HEK293 (cell line): ENCODE data around the gene SLC12A8.

Experiments used
- CTCF ChIA-PET: fragments of 350-600 bp; formaldehyde crosslinking; extraction: SDS; loops from one replicate; lab custom pipeline; 2021; ENCODE audit warnings: antibody characterized with exemption; lab: Yijun Ruan, JAX
- POLR2A ChIA-PET: fragments of 300-600 bp; formaldehyde crosslinking; extraction: SDS; loops from one replicate; lab custom pipeline; 2020; ENCODE audit warnings: antibody characterized with exemption, inconsistent platforms; lab: Yijun Ruan, JAX
- H3K27ac ChIP-seq: fragments of 200-500 bp; sonication (Bioruptor generic); 2 replicates; pipeline ENCODE4 v1.5.1; 2014; ENCODE audit warnings: low read depth, low read length, control low read depth, inconsistent platforms; ENCODE audit errors: extremely low read depth
- H3K36me3 ChIP-seq, 2 experiments: fragments of 200-500 bp in 1 of 2; sonication (Bioruptor generic) in 1 of 2; 1 replicate in 1 of 2; 2 replicates in 1 of 2; pipeline ENCODE4 v1.5.1; 2014 to 2017; ENCODE audit warnings: inconsistent platforms in 2 of 2, low read length in 2 of 2; ENCODE audit not compliant: control insufficient read depth in 2 of 2, insufficient read depth in 1 of 2
- H3K4me1 ChIP-seq: fragments of 200-500 bp; sonication (Bioruptor generic); 2 replicates; pipeline ENCODE4 v1.5.1; 2014; ENCODE audit warnings: mild to moderate bottlenecking, low read length, inconsistent platforms; ENCODE audit not compliant: control insufficient read depth, insufficient read depth
- H3K4me3 ChIP-seq: 2 replicates; pipeline ENCODE4 v1.5.1; 2011; ENCODE audit warnings: low read depth, mild to moderate bottlenecking, control low read depth, low read length, moderate library complexity
- H3K9me3 ChIP-seq: fragments of 200-500 bp; sonication (Bioruptor generic); 2 replicates; pipeline ENCODE4 v1.5.1; 2014; ENCODE audit warnings: low read depth, low read length, inconsistent platforms; ENCODE audit not compliant: control insufficient read depth, insufficient read depth
- BCL11B ChIP-seq: fragments of 450-650 bp; formaldehyde crosslinking; IDR thresholded peaks from 2 replicates; pipeline ENCODE4 v1.5.1; 2016; ENCODE audit warnings: low read depth, missing biosample characterization, missing genetic modification characterization
- EGR2 ChIP-seq: fragments of 450-650 bp; formaldehyde crosslinking; IDR thresholded peaks from 2 replicates; pipeline ENCODE4 v1.5.1; 2016; ENCODE audit warnings: low read depth, missing biosample characterization, missing genetic modification characterization
- GLI4 ChIP-seq: fragments of 450-650 bp; formaldehyde crosslinking; IDR thresholded peaks from 2 replicates; pipeline ENCODE4 v1.5.1; 2016; ENCODE audit warnings: missing biosample characterization, missing genetic modification characterization
- GLIS1 ChIP-seq: fragments of 450-650 bp; formaldehyde crosslinking; IDR thresholded peaks from 2 replicates; pipeline ENCODE4 v1.5.1; 2016; ENCODE audit warnings: missing biosample characterization, missing genetic modification characterization
- MYNN ChIP-seq: fragments of 450-650 bp; formaldehyde crosslinking; IDR thresholded peaks from 2 replicates; pipeline ENCODE4 v1.5.1; 2016; ENCODE audit warnings: missing biosample characterization, missing genetic modification characterization, borderline replicate concordance
- SALL2 ChIP-seq: fragments of 450-650 bp; formaldehyde crosslinking; IDR thresholded peaks from 2 replicates; pipeline ENCODE4 v1.5.0; 2017; ENCODE audit warnings: missing biosample characterization, mild to moderate bottlenecking, missing genetic modification characterization, borderline replicate concordance
- SCRT2 ChIP-seq: fragments of 450-650 bp; formaldehyde crosslinking; IDR thresholded peaks from 2 replicates; pipeline ENCODE4 v1.5.1; 2016; ENCODE audit warnings: missing biosample characterization, missing genetic modification characterization
- ZEB2 ChIP-seq: fragments of 450-650 bp; formaldehyde crosslinking; IDR thresholded peaks from 2 replicates; pipeline ENCODE4 v1.5.1; 2016; ENCODE audit warnings: missing biosample characterization, missing genetic modification characterization
- ZFHX2 ChIP-seq: fragments of 450-650 bp; formaldehyde crosslinking; conservative IDR thresholded peaks from 2 replicates; pipeline ENCODE4 v1.5.1; 2016; ENCODE audit warnings: missing biosample characterization, missing genetic modification characterization
- ZIC2 ChIP-seq: fragments of 450-650 bp; formaldehyde crosslinking; IDR thresholded peaks from 2 replicates; pipeline ENCODE4 v1.5.1; 2016; ENCODE audit warnings: missing biosample characterization, missing genetic modification characterization
- ZNF391 ChIP-seq: fragments of 450-650 bp; formaldehyde crosslinking; IDR thresholded peaks from 2 replicates; pipeline ENCODE4 v1.5.1; 2016; ENCODE audit warnings: low read depth, missing biosample characterization, missing genetic modification characterization, borderline replicate concordance
- ZNF514 ChIP-seq: fragments of 450-650 bp; formaldehyde crosslinking; IDR thresholded peaks from 2 replicates; pipeline ENCODE4 v1.5.1; 2016; ENCODE audit warnings: missing biosample characterization, missing genetic modification characterization
- ZNF544 ChIP-seq: fragments of 450-650 bp; formaldehyde crosslinking; IDR thresholded peaks from 2 replicates; pipeline ENCODE4 v1.5.0; 2017; ENCODE audit warnings: missing biosample characterization, missing genetic modification characterization
- ZNF548 ChIP-seq: fragments of 450-650 bp; formaldehyde crosslinking; IDR thresholded peaks from 2 replicates; pipeline ENCODE4 v1.5.1; 2016; ENCODE audit warnings: missing biosample characterization, missing genetic modification characterization
- ZNF837 ChIP-seq: fragments of 450-650 bp; formaldehyde crosslinking; IDR thresholded peaks from 2 replicates; pipeline ENCODE4 v1.5.1; 2016; ENCODE audit warnings: missing biosample characterization, missing genetic modification characterization
- ZSCAN30 ChIP-seq: fragments of 450-650 bp; IDR thresholded peaks from 2 replicates; pipeline ENCODE4 v1.5.1; 2018; ENCODE audit warnings: missing biosample characterization, mild to moderate bottlenecking, missing genetic modification characterization, moderate library complexity
- TF ChIP-seq, protein P1 (sequence below): fragments of 450-650 bp; formaldehyde crosslinking; IDR thresholded peaks from 2 replicates; pipeline ENCODE4 v1.5.1; 2017; ENCODE audit warnings: missing biosample characterization, missing genetic modification characterization
- TF ChIP-seq, protein P2 (sequence below): sonication (generic); formaldehyde crosslinking; IDR thresholded peaks from 2 replicates; pipeline ENCODE4 v1.8.1; 2022; ENCODE audit warnings: mild to moderate bottlenecking, moderate library complexity, missing genetic modification reagents
- TF ChIP-seq, protein P3 (sequence below): fragments of 450-650 bp; formaldehyde crosslinking; conservative IDR thresholded peaks from 2 replicates; pipeline ENCODE4 v1.5.1; 2016; ENCODE audit warnings: low read depth, missing biosample characterization, missing genetic modification characterization

SLC12A8 gene

DNA sequence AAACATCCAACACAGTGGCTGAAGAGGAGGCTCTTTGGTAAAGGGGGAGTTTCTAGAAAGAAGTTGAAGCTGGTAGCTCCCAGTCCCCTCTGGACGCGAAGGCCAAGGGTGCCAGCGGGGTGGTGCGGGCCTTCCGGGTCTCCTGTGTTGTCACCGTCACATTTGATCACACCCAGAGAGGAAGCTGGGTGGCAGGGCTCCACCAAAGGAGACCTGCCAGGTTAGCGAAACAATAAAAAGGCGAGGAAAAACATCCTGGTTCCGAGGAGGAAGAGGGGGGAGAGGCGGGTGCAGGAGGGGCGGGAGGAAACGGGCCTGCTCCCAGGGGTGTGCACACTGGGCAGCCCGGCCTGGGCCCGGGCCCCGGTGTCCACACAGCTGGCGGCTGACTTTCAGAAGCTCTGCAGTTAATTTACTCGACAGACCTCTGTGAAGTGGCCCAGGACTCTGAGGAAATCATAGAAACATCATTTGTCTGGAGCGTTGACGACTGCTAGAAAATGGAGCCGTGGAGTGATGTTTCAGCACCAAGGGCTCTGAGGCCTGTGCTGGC, 168.9 kb downstream of the SLC12A8 start:
- POLR2A ChIA-PET, result no interaction called here
- Histone ChIP-seq H3K36me3 (peaks cover 0 to 11% of the 10 kb centered on the region in 2 experiments; a peak in 1 of 3 replicates), H3K27ac (no peak overlapping the region), H3K4me3 (no peak overlapping the region), H3K4me1 (peaks cover 7% of the 10 kb centered on the region), H3K9me3 (no peaks in the 10 kb centered on the region)
- no peak for TF ChIP-seq ZNF544 (tag by site-specific recombination)
- TF ChIP-seq SCRT2 (tag by site-specific recombination), result no peak
- no peak for TF ChIP-seq ZSCAN30 (tag by site-specific recombination)
- no peak for TF ChIP-seq ZNF548
- CTCF ChIA-PET, result interaction anchor here (0.6 kb wide), 1 partner anchor 49 kb away, joined by 3 read pairs; no protein-coding TSS in a partner anchor

DNA sequence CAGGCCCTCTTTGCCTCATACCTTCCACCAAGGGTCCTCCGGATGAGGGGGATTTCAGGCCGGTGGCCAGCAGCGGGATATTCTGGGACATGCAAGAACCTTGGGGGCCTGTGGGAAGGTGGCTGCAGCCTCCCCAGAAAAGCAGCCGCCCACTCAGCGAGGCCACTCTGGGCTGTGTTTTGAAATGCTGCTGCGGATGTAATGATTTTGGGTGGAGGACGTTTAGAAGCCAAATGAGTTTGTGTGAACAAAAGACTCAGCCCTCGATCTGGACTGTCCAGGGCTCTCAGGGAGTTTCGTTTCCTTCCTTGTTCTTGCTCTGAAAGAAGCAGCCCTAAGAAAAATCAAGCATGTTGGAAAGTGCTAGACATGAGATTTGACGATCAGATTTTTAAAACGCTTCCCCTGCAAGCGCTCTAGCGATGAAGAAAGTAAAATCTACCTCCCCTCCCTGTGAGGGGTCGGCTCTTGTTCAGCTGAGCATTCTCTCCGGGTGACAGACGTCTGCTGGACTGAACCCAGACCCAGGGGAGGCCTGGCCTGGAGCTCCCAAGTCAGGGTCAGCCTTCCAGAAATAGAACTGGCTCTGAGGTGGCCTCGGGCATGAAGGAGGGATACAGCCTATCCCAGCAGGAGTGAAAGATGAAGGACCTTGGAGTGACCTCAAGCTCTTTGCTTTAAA, 169.7 kb downstream of the SLC12A8 start:
- H3K36me3 ChIP-seq, result peaks cover 0 to 8% of the 10 kb centered on the region in 2 experiments; a peak in 1 of 3 replicates
- CTCF ChIA-PET, result no interaction called here
- no peak overlapping the region for H3K4me3 ChIP-seq
- POLR2A ChIA-PET, result no interaction called here
- no peaks in the 10 kb centered on the region for H3K9me3 ChIP-seq
- no peak overlapping the region for H3K27ac ChIP-seq
- TF ChIP-seq ZNF514 (tag by site-specific recombination) (no peak), ZFHX2 (tag by site-specific recombination) (0 out of 2 replicates have a peak, but pooled peaks have one; percentile 12), ZEB2 (tag by site-specific recombination) (no peak)
- peaks cover 7% of the 10 kb centered on the region for H3K4me1 ChIP-seq

DNA sequence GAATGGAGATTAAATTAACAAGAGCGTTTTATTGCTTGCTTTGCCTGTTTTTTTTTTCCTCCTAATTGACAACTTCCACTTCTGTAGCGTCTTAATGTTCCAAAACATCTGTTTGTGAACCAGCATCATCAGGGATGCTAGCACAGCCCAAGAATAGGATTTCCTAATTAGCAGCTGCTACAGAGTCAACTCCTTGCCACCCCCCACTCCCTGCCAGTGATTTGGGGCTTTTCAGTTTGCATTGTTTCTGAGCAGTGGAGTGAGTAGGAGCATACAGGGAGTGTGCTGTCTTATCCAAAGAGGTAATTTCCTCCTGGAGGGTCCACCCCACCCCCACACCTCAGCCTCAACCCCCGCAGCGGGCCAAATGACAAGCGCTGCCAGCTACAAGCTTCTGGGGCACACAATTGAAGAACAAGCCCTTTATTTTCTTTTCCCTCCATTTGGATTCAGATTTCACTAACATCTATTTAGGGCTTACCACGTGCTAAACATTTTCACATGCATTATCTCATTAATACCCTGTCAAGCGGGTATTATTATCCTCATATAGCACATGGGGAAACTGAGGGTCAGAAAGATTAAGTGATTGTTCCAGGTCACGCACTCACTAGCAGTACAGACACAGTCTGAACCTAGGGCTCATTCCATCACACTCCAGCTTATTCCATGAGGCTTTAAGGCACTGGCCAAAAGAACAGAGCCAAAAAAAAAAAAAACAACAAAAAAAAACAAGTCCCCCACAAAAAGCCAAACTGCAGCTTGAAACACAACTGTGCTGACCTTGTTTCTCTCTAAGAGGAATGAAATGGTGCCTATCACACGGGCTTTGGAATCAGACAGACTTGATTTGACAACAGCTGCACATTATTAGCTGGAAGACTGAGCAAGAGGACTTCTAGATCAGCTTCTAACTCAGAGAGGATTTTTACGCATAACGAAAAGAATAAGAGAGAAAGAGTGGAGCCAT, 173.1 kb downstream of the SLC12A8 start:
- Histone ChIP-seq H3K27ac (no peak overlapping the region), H3K4me1 (peaks cover 7% of the 10 kb centered on the region), H3K36me3 (no peaks in the 10 kb centered on the region; a peak in 1 of 3 replicates), H3K9me3 (no peaks in the 10 kb centered on the region), H3K4me3 (no peak overlapping the region)
- ChIA-PET POLR2A (interaction anchor here (0.6 kb wide), 1 partner anchor 556 kb away, joined by 5 read pairs; the partner anchor contains the start of gene OSBPL11), CTCF (interaction anchor here (0.6 kb wide), 1 partner anchor 150 kb away, joined by 3 read pairs; no protein-coding TSS in a partner anchor)
- TF ChIP-seq GLIS1 (tag by site-specific recombination) (peak; percentile 45; the same call in 1 of the 2 replicates), EGR2 (tag by site-specific recombination) (peak; percentile 67), BCL11B (no peak), SALL2 (no peak), ZIC2 (0 out of 2 replicates have a peak, but pooled peaks have one; percentile 21), ZNF391 (tag by site-specific recombination) (no peak), ZNF837 (tag by site-specific recombination) (no peak), GLI4 (tag by site-specific recombination) (no peak), MYNN (tag by site-specific recombination) (no peak)
- TF ChIP-seq, protein P1, sequence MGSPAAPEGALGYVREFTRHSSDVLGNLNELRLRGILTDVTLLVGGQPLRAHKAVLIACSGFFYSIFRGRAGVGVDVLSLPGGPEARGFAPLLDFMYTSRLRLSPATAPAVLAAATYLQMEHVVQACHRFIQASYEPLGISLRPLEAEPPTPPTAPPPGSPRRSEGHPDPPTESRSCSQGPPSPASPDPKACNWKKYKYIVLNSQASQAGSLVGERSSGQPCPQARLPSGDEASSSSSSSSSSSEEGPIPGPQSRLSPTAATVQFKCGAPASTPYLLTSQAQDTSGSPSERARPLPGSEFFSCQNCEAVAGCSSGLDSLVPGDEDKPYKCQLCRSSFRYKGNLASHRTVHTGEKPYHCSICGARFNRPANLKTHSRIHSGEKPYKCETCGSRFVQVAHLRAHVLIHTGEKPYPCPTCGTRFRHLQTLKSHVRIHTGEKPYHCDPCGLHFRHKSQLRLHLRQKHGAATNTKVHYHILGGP (tag by site-specific recombination), result no peak
- TF ChIP-seq, protein P2, sequence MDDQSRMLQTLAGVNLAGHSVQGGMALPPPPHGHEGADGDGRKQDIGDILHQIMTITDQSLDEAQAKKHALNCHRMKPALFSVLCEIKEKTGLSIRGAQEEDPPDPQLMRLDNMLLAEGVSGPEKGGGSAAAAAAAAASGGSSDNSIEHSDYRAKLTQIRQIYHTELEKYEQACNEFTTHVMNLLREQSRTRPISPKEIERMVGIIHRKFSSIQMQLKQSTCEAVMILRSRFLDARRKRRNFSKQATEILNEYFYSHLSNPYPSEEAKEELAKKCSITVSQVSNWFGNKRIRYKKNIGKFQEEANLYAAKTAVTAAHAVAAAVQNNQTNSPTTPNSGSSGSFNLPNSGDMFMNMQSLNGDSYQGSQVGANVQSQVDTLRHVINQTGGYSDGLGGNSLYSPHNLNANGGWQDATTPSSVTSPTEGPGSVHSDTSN (CRISPR knock-in tag), result no peak
- TF ChIP-seq, protein P3, sequence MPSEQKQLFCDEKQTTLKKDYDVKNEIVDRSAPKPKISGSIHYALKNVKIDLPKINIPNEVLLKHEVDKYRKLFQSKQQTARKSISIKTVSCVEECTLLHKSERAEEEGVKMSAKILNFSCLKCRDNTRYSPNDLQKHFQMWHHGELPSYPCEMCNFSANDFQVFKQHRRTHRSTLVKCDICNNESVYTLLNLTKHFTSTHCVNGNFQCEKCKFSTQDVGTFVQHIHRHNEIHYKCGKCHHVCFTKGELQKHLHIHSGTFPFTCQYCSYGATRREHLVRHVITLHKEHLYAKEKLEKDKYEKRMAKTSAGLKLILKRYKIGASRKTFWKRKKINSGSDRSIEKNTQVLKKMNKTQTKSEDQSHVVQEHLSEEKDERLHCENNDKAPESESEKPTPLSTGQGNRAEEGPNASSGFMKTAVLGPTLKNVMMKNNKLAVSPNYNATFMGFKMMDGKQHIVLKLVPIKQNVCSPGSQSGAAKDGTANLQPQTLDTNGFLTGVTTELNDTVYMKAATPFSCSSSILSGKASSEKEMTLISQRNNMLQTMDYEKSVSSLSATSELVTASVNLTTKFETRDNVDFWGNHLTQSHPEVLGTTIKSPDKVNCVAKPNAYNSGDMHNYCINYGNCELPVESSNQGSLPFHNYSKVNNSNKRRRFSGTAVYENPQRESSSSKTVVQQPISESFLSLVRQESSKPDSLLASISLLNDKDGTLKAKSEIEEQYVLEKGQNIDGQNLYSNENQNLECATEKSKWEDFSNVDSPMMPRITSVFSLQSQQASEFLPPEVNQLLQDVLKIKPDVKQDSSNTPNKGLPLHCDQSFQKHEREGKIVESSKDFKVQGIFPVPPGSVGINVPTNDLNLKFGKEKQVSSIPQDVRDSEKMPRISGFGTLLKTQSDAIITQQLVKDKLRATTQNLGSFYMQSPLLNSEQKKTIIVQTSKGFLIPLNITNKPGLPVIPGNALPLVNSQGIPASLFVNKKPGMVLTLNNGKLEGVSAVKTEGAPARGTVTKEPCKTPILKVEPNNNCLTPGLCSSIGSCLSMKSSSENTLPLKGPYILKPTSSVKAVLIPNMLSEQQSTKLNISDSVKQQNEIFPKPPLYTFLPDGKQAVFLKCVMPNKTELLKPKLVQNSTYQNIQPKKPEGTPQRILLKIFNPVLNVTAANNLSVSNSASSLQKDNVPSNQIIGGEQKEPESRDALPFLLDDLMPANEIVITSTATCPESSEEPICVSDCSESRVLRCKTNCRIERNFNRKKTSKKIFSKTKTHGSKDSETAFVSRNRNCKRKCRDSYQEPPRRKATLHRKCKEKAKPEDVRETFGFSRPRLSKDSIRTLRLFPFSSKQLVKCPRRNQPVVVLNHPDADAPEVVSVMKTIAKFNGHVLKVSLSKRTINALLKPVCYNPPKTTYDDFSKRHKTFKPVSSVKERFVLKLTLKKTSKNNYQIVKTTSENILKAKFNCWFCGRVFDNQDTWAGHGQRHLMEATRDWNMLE (tag by site-specific recombination), result no peak
